OCI-LY7 (cell line): ENCODE data around the gene DPP10.

Experiments
- CTCF ChIP-seq: fragments of 200-600 bp; sonication (generic); conservative IDR thresholded peaks from 2 replicates; pipeline ENCODE4 v1.5.1; 2014; ENCODE audit warnings: mild to moderate bottlenecking, antibody characterized with exemption, low read length, moderate library complexity, mixed read lengths
- EZH2phosphoT487 ChIP-seq: fragments of 200-600 bp; sonication (generic); IDR thresholded peaks from 2 replicates; pipeline ENCODE4 v1.6.1; 2018; ENCODE audit warnings: low read depth, borderline replicate concordance, mild to moderate bottlenecking, mixed run types, antibody characterized with exemption, low read length, moderate library complexity, mixed read lengths

GRCh38 chr2:115533081-115533480 lies 1090.6 kb downstream of the DPP10 start:
- no peak for TF ChIP-seq CTCF
- no peak for TF ChIP-seq EZH2phosphoT487
